Activated CD4-positive, alpha-beta T cell treated with anti-CD3 and anti-CD28 coated beads for 24 hours (primary cell): Measurements from ENCODE around the gene UBA1.

Source experiments
- DNase-seq, 2 donors: peaks; one replicate each; pipeline ENCODE4 v3.0.0-alpha.2; 2020; ENCODE audit warnings: low read depth in 2 of 2

UBA1 gene

DNA sequence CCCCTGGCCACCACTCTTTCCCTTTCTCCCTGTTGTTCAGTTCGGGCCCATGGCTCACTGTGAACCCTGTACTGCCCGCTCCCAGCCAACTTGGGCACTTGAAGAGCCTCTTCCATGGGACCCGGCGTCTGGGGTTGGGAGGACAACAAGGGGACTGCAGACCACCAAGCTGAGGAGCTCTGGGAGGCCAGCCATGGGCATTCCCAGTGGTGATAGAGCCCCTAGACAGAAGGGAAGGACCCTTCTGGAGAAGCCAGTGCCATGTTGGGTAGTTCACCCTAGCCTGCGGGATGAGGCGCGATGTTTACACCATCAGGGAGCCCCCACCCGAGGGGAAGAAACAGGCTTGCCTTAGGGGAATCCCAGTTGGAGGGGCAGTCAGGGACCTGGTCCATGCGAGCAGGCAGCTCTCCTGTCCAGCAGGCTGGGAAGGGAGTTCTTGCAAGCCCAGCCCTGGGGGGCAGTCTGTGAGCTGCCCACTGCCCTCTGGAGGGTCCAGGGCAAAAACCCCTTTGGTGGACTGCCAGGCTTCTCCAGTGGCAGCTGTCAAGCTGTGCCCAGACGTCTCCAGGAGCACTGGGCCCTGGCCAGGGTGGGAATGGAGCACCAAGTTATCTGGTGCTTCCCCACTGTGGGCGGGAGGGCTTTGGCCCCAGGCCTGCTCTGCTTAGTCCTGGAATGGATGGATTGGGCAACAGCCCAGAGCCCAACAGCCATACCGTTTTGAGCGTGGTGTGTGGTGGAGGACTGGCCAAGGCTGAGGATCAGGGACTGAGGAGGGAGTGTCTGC is 23.7 kb upstream of the UBA1 start:
- DNase-seq, result no peak

DNA sequence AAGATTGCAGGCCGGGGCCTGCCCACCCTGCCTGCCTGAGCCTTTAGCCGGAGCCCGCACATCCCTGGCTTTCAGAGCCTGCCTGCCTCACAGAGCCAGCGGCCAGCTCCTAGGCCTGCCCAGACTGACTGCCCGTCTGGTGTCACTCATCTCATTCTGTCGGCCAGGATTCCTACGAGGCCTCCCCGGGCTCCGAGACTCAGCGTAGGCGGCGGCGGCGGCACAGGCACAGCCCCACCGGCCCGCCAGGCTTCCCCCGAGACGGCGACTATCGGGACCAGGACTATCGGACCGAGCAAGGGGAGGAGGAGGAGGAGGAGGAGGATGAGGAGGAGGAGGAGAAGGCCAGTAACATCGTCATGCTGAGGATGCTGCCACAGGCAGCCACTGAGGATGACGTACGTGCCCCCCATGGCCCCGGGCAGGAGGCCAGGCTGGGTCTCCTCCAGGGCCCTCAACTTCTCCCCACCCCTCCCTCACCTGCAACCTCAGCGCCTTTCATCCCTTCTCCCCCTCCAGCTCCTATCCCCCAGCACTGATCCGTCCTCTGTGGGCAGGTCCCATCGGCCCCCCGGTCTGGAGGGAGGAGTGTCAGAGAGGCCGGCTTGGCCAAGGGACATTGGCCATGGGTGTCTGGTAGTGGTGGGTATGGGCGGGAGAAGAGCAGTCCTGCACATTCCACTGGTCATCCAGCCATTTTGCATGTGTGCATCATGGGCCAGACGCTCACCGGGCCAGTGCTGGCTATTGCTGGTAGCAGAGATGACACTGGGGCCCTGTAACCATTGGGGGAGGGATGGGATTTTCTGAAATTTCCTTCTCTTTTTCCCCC is 22.6 kb upstream of the UBA1 start:
- no peak for DNase-seq

DNA sequence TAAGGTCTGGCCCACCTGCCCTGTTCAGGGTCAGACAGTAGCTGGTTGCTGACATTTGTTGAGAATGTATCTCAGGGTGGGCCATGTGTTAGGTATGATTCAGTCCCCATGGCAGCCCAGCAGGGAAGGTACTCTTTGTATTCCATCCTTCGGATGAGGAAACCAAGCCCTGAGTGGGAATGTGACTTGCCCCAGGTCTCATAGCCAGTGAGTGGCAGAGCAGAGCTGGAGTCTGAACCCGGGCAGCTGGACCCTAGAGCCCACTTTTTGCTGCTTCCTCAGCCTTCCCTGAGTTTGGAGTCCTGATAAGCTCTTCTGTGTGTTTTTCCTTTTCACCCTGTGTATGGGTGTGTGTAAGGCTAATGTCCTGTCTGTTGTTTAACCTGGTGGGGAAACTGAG is 21.6 kb upstream of the UBA1 start:
- DNase-seq, result no peak

DNA sequence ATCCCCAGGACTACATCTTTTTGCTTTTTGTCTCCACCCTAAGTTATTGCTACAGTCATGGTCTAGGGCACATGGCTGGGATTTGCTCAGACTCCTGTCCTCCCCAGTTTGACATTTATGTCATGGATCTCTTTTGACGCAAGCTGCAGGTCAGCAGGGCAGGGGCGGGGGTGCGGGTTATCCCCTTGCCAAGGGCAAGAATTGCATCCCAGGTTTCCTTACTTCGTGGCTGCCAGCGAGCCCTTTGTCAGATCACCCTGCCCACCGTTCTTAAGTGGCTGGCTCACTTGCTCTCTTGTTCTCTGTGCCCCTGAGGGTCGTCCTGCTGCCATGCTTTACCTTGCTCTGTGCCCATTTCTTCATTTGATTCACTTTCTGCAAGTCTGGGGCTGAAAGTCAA is 21.1 kb upstream of the UBA1 start:
- no peak for DNase-seq

DNA sequence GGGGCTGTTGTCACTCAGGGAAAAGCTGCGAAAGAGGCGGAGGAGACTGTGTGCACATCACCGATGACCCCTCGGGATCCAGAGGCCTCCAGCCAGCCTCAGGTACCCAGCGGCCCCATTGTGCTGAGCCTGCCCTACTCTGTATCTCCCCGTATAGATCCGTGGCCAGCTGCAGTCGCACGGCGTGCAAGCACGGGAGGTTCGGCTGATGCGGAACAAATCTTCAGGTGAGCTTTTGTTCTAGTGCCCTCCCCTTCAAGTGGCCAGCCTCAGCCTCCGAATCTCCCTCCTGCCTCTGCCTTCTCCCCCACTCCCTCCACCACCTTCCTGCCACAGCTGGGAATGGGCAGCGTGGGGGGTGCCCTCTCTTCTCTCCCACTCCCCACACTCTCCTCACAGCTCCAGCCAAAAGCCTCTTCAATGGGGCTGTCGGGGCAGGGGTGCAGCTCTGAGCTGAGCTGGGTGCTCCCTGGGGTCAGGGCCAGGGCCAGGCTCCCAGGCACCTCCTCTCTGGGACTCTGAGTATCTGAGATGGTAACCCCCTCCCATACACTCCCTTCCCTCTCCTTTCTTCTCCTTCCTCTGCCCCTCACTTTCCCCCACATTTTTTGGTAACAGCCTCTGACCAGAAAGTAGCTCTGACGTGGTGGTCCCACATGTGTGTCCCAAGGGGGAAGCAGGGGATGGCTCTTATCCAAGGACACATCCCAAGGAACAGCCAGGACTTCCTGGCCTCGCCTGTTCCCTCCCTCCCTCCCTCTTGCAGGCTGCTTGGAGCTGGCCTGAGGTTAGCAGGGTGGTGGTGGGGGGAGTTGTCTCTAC is 20.4 kb upstream of the UBA1 start:
- DNase-seq, result no peak

DNA sequence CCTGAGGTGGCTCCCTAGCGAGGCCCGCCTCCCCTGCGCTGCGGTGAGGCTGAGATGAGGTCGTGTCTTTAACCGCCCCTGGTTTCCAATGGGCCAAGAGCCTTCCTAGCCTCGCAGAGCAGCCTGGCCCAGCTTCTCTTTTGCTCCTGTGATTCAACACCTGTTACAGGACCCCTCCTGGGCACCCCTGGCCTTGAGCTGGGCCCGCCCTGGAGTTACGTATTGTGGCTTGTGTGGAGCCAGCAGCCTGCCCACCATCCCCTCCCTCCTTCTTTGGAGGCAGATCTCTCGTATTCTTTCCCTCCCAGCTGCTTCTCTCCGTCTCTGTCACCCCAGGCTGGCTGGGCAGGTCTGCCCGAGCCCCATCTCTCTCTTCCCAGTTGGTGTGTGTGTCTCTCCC is 19.3 kb upstream of the UBA1 start:
- no peak for DNase-seq

DNA sequence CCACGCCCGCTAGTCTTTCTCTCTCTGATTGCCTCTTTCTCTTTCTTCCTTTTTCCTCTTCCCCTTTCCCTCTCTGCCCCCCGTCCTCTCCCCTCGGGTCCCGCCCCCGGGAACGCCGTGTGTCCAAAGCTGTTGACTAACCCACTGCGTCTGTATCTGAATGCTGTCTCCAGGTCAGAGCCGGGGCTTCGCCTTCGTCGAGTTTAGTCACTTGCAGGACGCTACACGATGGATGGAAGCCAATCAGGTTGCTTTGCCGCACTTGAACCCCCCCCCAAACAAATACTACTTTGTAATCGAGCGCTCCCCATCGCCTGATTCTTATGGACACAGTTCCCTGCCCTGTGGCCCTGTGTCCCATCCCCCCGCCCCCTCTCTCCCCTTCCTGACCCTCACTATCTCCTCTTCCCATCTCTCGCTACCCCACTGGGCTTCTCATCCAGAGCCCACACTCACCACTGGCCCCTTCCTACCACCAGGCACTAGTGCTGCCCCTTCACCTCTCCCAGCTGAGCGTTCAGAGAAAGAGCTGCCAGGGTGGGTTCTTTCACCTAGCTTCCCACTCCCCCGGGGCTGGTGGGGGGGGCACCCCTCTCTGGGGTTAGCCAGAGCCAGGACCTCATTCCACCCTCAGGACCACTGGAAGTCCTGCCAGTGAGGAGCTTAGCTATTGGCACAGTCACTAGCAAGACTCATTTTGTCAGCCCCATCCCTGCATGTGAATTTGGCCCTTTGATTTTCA is 18.6 kb upstream of the UBA1 start:
- DNase-seq, result no peak

DNA sequence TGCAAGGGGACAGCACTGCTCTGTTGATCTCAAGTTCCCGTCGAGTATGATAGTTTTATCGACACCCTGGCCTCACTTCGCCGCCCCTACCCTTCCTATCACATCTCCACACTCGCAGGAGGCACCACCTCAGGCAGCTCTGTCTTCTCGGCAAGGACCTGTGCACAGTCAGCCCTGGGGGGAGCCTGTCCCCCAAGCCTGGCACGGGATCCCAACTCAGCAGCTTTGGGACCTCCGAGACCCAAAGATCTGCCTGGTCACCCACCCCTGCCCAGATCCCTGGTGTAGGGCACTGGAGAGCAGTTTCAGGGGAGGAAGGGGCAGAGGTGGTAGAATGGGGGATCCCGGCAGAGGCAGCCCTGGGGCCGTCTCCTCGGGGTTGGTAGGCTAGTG is 18.0 kb upstream of the UBA1 start:
- DNase-seq, result no peak

DNA sequence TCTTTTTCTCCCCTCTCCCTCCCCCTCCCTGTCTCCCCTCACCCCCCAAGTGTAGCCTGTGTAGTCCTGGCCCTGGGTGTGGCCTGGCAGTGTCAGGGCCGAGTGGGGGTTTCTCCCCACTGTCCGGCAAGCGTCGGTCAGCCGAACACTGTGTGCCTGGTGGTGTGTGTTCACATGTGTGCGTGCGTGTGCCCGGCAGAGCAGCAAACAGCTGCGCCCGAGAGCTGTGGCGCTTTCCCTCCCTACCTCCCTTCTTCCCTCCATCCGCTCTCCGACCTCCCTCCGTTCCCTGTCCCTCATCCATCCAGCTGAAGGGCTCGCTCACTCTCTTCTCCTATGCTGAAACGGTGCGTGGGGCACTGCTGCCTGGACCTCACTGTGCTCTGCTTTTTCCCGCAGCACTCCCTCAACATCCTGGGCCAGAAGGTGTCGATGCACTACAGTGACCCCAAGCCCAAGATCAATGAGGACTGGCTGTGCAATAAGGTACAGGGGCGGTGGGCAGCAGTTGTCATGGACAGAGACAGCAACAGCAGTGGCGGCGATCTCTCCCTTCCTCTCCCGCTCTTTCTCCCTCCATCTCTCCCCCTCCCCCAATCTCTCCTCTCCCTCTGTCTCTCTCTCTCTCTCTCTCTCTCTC is 17.4 kb upstream of the UBA1 start:
- DNase-seq, result no peak

DNA sequence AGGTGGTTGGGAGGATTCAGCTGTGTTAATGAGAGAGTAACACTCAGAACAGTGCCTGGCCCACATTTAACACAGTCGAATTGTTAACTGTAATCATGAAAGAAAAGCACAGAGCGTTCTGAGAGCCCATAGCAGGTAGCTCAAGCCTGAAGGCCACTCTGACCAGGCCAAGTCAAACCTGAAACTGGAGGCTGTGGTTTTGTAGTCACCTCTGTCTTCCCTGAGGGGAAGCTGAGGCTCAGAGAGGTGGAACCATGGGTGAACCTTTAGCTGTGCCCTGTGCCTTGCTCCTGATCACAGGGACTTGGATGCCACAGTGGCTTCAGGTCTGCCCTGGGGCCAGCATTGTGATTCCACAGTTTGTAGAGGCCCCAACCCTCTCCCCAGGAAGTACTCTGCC is 16.6 kb upstream of the UBA1 start:
- no peak for DNase-seq

DNA sequence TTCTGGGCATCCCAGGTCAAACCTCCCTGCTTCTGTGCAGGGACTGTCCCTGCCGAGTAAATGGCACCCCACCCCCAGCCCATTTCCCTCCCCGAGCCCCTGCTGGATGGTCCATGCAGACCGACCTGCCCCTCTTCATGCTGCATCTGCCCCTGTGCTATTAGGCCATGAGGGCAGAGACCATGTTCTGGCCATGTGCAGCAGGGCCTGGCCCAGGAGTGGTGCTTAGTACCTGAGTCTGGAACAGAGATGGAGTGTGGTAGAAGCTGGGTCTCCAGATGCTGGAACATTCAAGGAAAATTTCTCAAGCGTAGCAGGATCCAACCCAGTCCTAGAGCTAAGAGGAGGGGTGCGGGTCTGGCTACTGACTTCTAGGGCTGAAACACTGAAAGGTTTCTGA is 15.3 kb upstream of the UBA1 start:
- DNase-seq, result no peak

DNA sequence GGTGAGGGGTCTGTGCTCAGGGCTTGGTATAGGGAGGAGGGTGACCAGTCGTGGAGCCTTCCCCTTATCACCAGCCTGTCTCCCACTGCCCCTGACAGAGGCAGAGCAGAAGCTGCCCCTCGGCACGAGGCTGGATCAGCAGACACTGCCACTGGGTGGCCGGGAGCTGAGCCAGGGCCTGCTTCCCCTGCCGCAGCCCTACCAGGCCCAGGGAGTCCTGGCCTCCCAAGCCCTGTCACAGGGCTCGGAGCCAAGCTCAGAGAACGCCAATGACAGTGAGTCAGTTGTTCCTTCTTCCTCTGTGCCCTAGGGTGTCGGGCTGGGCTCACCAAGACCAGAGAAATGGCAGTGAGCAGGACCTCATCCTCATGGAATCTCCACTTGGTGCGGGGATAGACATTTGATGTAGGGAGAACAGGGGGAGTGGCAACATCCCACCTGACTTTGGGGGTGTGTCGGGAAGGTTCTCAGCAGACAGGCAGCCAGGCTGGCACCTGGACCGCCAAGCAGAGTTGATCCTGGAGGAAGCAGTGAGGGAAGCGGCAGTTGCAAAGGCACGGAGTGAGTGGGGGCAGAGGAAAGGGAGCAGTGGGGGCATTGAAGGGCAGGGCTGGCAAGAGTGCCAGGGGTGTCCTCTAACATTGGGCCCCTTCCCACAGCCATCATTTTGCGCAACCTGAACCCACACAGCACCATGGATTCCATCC is 14.3 kb upstream of the UBA1 start:
- no peak for DNase-seq

DNA sequence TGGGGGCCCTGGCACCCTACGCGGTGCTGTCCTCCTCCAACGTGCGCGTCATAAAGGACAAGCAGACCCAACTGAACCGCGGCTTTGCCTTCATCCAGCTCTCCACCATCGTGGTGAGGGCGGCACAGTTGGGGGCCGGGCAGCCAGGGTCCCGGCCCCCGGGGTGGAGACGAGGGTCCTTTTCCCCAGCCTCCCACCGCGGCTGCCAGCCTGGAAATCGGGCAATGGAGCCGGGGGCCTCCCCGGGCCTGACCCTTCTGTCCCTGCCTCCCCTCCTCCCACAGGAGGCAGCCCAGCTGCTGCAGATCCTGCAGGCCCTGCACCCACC is 13.7 kb upstream of the UBA1 start:
- no peak for DNase-seq

DNA sequence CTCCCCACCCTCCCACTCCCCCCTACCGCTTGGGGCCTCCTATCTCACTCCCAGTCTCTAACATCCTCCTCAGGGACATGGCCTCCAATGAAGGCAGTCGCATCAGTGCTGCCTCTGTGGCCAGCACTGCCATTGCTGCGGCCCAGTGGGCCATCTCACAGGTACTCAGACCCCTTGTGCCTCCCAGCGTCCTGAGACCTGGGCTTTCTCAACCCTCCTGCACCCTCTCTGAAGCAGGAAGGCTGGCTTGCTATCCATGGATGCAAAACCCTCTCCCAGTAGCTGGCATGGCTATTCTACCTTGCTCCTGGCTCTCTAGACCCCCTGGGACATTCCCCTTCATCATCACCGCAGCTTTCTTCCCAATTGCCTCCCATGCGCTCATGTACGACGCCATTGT is 13.3 kb upstream of the UBA1 start:
- no peak for DNase-seq

DNA sequence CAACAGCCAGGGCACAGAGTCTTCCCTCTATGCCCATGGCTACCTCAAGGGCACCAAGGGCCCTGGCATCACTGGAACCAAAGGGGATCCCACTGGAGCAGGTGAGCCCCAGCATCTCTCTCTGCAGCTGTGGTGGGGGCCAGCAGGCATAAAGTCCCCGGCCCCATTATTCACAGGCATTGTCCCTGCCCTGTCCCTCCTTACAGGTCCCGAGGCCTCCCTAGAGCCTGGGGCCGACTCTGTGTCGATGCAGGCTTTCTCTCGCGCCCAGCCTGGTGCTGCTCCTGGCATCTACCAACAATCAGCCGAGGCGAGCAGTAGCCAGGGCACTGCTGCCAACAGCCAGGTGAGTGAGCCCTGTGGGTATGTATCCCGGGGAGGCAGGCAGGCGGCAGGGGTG is 12.3 kb upstream of the UBA1 start:
- no peak for DNase-seq

DNA sequence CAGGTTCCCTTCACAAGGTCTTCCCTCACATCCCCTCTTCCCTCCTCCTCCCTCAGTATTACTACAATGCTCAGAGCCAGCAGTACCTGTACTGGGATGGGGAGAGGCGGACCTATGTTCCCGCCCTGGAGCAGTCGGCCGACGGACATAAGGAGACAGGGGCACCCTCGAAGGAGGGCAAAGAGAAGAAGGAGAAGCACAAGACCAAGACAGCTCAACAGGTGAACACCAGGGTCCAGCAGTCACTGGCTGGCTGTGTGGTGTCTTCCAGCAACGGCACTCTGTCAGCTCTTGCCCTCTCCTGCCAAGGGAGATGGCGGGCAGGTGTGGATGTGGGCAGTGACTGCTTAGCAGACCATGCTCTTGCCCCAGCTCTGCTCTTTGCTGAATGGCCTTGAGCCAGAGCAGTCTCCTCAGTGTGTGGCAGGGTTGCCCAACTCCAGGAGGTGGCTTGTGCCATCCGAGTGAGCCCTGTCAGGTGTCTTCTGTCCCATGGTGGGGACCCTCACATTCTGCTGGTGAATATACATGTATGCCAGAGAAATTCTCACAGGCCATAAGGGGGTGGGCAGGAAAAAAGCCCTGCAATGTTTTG is 11.4 kb upstream of the UBA1 start:
- DNase-seq, result no peak

DNA sequence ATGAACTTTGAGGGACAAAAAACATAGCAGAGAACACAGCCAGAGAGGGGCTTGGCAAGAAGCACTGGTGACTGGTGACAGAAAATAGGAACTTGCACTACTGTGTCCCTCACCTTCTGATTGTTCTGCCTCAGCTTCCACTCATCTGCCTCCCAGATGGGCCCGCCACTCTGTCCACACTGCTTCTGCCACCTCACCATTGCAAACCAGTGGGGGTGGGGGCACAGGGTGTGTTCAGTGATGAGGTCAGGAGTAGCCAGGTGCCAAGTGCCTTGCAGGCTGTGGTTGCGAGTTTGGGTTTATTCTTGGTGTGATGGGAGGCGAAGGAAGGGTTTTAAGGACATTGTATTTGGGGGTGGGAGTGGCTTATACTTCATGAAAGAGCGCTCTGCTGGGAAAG is 9.1 kb upstream of the UBA1 start:
- no peak for DNase-seq

DNA sequence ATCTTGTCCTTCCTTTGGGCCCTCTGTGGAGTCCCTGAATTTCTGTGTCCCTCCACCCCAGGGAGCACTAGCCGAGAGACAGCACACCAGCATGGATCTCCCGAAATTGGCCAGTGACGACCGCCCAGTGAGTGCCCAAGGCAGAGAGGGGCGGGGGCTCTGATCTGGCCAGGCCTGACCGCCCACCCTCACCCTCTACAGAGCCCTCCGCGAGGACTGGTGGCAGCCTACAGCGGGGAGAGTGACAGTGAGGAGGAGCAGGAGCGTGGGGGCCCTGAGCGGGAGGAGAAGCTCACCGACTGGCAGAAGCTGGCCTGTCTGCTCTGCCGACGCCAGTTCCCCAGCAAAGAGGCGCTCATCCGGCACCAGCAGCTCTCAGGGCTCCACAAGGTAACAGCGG is 8.4 kb upstream of the UBA1 start:
- no peak for DNase-seq

DNA sequence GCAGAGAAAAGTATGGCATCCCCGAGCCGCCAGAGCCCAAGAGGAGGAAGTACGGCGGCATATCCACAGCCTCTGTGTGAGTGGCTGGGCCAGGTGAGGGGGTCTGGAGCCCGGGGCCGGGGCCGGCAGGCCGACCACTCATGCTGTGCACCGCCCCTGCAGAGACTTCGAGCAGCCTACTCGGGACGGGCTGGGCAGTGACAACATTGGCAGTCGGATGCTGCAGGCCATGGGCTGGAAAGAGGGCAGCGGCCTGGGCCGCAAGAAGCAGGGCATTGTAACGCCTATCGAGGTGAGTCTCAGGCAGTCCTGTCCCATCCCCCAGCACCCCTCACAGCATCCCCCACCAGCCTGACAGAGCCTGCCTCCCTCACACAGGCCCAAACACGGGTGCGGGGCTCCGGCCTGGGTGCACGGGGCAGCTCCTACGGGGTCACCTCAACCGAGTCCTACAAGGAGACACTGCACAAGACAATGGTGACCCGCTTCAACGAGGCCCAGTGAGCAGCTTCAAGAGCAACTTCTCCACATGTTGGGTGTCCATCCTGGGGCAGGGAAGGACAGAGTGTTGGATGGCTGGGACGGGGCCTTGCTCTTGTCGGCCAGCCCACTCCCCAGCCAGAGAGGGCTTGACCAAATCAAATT is 7.4 kb upstream of the UBA1 start:
- DNase-seq, result no peak

DNA sequence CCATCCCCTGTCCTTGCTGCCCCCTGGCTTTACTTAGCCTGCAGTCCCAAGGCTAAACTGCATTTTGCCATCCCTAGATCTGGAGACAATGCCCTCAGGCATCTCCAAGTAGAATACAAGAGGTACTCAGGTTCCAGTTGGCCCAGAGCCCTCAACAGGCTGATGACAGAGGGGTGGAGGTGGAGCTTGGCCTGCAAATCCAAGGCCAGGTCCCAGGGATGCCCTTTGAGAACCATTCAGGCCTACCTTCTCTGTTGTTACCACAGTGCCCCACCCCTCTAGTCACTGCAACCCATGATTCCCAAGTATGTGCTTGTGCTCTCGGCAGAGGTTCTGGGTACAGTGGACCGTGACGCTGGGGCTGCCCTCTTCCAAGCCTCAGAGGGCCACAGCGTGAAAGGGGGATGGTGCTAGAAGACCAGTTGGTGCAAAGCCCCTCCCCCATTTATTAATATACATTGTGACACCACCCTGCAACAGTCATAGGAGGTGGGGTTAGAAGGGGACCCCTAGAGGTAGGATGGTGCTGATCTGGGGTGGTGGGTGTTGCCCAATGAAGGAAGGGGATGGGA is 6.4 kb upstream of the UBA1 start:
- DNase-seq, result no peak
